Superior temporal gyrus (tissue), 1 donor: Measurements from ENCODE around the gene ZNF837.

Experiments used
- DNase-seq: peaks from one replicate; pipeline ENCODE4 v3.0.0-alpha.2; 2016; ENCODE audit errors: extremely low spot score

ZNF837 gene

GRCh38 chr19:58319241-58319640 is 61.6 kb downstream of the ZNF837 start:
- peak; percentile 13 for DNase-seq

DNA sequence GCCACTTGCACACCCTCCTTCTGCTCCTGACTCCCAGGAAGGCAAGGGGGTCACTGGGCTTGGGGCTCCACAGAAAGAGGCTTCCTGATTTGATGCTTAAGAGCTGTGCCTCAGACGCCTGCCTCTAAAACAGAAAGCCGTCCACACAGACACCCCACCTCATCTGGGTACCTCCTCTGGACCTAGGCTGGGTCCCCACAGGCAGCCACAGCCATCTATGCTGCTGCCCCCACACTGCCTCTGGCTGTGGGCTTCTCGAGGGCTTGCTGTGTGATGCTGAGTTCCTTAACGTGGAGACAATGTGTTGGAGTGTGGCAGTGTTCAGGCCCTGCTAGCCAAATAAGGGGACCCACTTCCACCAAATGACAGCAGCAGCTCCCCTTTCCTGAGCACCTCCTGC is 62.5 kb downstream of the ZNF837 start:
- no peak for DNase-seq
